KOPT-K1 (cell line): ENCODE measurements around the gene PDE6H.

Experiments used
- H3K27ac ChIP-seq: fragments of 200-600 bp; sonication (generic); 2 replicates; pipeline ENCODE4 v1.5.1; 2016; ENCODE audit warnings: antibody characterized with exemption, mild to moderate bottlenecking, low read depth, low read length; ENCODE audit not compliant: poor library complexity, severe bottlenecking
- H3K36me3 ChIP-seq: fragments of 200-600 bp; sonication (generic); 2 replicates; pipeline ENCODE4 v1.5.1; 2017; ENCODE audit warnings: antibody characterized with exemption, mild to moderate bottlenecking, low read length, moderate library complexity; ENCODE audit not compliant: insufficient read depth
- H3K9me3 ChIP-seq: fragments of 200-600 bp; sonication (generic); 2 replicates; pipeline ENCODE4 v1.5.1; 2017; ENCODE audit warnings: antibody characterized with exemption, low read length, mild to moderate bottlenecking; ENCODE audit not compliant: insufficient read depth, poor library complexity, severe bottlenecking

PDE6H gene

DNA sequence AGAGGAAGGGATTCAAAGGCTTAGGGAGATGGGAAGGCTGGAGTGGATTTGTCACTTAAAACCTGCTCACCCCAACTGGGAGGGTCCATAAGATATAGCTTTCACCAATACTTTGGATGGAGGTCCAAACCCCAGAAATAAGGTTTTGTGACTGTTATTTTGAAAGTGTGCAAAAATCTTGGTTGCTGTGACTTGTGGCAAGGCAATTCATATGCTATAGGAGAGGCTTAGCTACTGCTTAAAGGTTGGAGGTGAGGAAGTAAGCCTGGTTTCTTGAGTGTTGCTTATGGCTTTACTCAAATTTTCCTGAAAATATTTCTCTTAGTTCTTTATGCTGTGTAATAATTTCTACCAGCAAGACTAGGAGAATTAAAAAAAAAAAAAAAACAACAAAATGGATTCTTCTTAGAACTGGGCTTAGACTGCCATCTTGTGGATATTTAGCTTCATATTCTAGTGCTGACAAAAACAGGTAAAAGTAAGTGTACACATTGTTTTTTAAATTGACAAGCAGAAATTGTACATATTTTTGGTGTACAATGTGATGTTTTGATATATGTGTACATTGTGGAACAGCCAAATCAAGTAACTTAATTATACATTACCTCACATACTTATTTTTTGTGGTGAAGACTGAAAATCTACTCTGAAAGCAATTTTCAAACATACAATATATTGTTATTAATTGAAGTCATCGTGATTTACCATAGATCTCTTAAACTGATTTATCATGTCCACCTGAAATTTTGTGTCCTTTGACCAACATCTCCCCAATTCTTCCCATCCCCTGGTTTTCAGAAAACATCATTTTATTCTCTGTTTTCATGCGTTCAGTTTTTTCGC, 23.0 kb downstream of the PDE6H start:
- H3K27ac ChIP-seq: peak overlapping the region; percentile 43
- no peaks in the 10 kb centered on the region for H3K36me3 ChIP-seq
- peaks cover 8% of the 10 kb centered on the region for H3K9me3 ChIP-seq

DNA sequence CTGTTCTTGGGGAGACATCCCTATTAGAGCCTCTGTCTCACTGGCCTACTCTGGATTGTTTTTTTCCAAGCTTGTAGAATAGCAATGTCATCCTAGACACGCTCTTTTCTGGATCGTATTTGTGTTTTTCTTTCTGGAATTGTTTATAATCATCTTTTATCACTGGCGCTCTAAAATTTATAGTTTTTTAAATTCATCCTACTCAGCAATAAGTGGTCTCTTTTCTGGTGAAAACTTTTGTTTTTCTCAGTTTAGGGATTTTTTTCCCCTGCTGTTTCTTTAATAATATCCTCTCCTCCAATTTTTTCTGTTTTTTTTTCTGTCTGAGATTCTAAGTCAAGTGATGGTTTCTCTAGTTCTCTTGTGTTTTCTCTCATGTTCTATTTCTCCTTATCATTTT, 25.2 kb downstream of the PDE6H start:
- H3K27ac ChIP-seq: no peak overlapping the region
- H3K9me3 ChIP-seq: no peaks in the 10 kb centered on the region
- H3K36me3 ChIP-seq: no peaks in the 10 kb centered on the region

DNA sequence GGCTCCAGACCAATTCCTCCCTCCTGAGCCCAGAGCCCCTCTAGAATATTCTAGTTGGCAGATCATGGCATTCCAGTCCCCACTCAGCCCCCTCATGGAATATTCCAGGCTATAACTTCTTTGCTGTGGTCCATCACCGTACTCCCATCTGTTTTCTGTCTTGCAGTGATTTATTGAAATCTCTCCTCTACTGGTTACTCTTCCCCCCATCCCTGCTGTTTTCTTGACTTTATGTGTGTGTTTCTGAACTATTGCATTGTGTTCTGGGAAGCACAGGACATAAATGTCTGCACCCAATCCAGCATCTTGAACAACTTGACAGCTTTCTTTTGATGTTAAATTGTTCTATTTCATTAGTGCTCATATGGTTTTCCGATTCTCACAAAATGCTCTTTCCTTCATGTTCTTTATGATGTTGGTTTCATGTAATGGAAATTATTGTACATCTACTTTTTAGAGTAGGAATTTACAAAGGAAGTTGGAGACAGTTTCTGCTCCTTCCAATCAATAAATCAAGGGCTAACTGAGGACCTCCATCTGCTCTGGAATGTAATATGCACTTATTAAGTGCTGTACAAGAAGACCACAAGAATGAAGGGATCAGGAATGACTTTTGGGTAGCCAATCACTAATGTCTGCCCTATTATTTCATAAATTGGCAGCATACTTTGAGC, 26.3 kb downstream of the PDE6H start:
- Histone ChIP-seq H3K9me3 (no peaks in the 10 kb centered on the region), H3K36me3 (no peaks in the 10 kb centered on the region), H3K27ac (no peak overlapping the region)

- no peaks in the 10 kb centered on the region for H3K36me3 ChIP-seq
These were observed 27.0 kb downstream of the PDE6H start for GRCh38 chr12:14999695-15000365.

GRCh38 chr12:15000575-15000974, 27.7 kb downstream of the PDE6H start:
- Histone ChIP-seq H3K36me3 (no peaks in the 10 kb centered on the region), H3K27ac (no peak overlapping the region), H3K9me3 (no peaks in the 10 kb centered on the region)

More at GRCh38 chr12:14999695-15000365, 27.0 kb downstream of the PDE6H start:
- Histone ChIP-seq H3K9me3 (no peaks in the 10 kb centered on the region), H3K27ac (no peak overlapping the region)

DNA sequence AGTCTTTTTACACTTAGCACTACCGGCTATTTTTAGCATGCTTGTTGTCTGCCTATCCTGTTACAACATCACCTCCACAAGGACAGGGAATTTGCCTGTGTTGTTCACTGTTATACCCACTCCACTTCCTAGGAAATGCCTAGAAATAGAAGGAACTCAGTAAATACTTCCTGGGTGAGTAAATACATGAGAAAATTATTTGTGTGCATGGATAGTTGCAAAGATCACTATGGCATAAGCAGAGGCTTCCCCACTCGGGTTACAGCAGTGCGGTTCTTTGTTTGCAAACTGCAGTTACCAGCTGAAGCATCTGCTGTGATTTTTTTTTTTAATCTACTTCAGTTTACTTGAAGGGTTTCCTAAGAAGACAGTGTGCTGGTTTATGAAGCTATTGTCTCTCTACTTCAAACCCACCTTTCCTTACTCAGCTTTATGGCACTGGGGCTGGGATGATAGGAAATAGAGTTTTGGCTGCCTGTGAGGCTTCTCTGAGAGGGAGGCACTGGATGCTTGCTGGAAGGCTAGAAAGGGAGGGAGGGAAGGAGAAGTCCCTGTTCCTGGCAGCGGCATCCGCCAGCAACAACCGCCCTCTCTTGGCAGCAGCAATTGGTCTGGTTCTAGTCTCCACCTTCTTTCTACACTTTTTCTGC, 29.0 kb downstream of the PDE6H start:
- Histone ChIP-seq H3K27ac (no peak overlapping the region), H3K36me3 (no peaks in the 10 kb centered on the region), H3K9me3 (no peaks in the 10 kb centered on the region)

GRCh38 chr12:15004421-15004820, 31.6 kb downstream of the PDE6H start:
- Histone ChIP-seq H3K36me3 (no peaks in the 10 kb centered on the region), H3K9me3 (no peaks in the 10 kb centered on the region), H3K27ac (no peak overlapping the region)

GRCh38 chr12:15005064-15005463, 32.2 kb downstream of the PDE6H start:
- Histone ChIP-seq H3K27ac (no peak overlapping the region), H3K9me3 (no peaks in the 10 kb centered on the region), H3K36me3 (no peaks in the 10 kb centered on the region)

DNA sequence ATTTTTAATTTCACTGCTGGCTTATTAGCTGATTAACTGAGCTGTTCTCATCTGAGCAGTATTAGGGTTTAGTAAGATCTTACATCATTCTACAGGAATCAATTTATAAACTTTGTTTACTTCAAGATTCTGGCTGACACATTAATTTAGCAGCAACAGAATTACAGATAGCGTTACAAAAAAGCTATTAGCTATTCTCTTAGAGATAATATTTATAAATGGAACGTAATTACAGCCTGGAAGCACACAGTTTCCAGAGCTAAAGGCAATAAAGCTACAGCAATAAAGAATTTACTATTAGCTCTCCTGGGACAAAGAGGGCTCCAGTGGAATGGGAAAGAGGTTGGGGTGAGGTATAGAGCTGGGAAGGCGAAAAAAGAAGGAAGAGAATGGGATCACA, 34.7 kb downstream of the PDE6H start:
- H3K36me3 ChIP-seq: no peaks in the 10 kb centered on the region
- no peak overlapping the region for H3K27ac ChIP-seq

DNA sequence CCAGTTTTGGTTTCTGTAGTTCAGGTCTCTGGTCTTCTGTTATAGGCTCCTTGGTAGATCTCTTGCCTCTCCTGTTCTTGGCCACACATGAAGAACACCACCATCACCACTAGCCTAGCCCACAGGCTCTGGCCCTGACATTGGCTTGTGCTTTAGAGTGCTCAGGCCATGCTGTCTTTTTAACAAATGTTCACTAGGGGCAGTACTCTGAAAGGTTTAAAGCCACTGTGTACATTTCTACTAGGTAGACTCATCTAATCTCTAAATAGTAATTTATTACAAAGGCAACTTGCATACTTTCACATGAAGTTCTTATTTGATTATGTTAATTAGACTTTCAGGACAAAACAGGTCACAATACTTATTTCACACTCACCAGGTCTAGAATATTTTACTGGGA, 38.3 kb downstream of the PDE6H start:
- Histone ChIP-seq H3K36me3 (no peaks in the 10 kb centered on the region), H3K27ac (no peak overlapping the region), H3K9me3 (no peaks in the 10 kb centered on the region)

More for the DNA sequence above, 34.7 kb downstream of the PDE6H start:
- H3K9me3 ChIP-seq: no peaks in the 10 kb centered on the region

DNA sequence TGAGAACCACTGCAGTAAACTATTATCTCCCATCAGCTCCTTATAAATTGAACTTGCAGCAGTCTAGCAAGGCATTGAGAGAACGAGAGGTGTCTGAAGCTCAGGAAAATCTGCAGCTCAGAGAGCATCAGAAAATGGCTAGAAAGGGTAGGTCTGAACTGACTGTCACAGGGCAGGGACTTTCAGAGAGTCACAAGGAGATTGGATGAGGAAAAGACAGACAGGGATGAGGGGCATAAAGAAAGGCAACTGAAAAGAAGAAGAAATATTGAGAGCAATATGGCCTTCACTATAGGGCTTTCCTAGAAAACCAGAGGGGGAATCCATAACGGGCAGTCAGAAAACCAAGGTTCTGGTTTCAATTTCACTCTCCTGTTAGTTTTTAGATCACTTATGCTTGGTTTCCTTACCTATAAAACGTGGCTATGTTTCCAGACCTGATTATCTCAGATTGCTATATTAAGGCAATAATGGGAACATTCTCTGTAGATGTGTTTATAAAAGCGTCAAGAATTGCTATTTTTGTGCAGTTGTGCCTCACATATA, 40.9 kb downstream of the PDE6H start:
- H3K36me3 ChIP-seq: no peaks in the 10 kb centered on the region
- no peaks in the 10 kb centered on the region for H3K9me3 ChIP-seq
- no peak overlapping the region for H3K27ac ChIP-seq

DNA sequence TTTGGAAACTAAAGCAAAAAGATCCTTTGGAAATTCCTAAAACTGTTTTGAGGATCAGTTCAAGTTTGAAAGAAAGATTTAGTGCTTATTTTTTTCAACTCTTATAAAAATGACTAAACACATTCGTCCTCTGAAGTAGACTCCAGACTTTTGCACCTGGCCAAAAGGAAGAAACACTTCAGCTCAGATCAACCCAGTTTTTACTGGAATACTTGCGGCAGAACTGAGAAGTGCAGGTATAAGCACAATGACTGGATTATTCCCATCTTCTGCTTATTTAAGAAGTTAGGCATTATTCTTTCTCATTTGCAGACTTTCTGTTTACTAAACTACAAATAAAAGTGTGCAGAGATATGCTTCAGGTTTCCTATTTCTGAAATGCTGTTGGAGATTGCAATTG, 41.9 kb downstream of the PDE6H start:
- H3K27ac ChIP-seq: no peak overlapping the region
- no peaks in the 10 kb centered on the region for H3K9me3 ChIP-seq
- H3K36me3 ChIP-seq: no peaks in the 10 kb centered on the region

DNA sequence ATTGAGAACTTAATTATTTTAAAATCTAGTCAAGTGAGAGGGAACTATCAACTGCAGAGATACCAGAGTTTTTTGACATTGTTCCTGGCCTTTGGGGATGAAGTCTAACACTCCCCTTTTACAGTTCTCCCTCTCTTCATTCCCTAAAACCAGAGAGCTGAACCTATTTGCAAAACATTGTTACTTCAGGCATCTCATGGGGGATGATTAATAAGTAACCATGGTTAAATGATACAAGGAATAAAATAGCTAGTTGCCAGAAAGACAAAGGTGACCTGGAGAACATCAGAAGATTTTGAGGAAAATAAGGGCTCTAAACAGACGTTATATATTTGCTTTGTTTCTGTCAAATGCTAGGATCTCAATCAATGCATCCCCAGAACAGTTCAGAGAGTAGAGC, 42.3 kb downstream of the PDE6H start:
- Histone ChIP-seq H3K27ac (no peak overlapping the region), H3K36me3 (no peaks in the 10 kb centered on the region)

DNA sequence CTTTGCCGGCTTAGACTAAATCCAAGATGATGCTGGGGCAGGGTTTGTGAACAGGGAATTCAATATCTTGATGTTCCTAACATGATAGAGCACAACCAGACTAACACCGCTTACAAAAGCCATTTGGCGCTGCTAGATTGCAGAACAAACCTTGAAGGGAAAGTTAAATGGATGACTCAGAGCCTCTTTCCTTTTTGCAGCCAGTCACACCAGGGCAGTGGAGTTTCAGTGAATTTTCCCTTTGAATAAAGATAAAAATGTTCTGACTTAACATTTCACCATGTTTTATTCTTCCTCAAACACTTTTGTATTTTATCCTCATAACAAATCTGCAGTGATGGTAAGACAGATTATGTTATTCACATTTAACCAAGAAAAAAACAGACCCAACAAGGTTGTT, 47.3 kb downstream of the PDE6H start:
- Histone ChIP-seq H3K36me3 (no peaks in the 10 kb centered on the region), H3K9me3 (no peaks in the 10 kb centered on the region), H3K27ac (no peak overlapping the region)

More for the DNA sequence above, 42.3 kb downstream of the PDE6H start:
- no peaks in the 10 kb centered on the region for H3K9me3 ChIP-seq
